Activated CD4-positive, alpha-beta T cell treated with anti-CD3 and anti-CD28 coated beads, Interleukin-2, amount 50 U/mL, for 24 hours (primary cell): ENCODE data around the gene GATA3.

Experiments
- DNase-seq, 2 donors: peaks; one replicate each; pipeline ENCODE4 v3.0.0-alpha.2; 2020; ENCODE audit warnings: low read depth in 1 of 2, low spot score in 1 of 2

GATA3 gene

GRCh38 chr10:8063128-8063908, 8.8 kb downstream of the GATA3 start:
- DNase-seq: no peak

- DNase-seq: no peak
Measured at GRCh38 chr10:8063935-8064334, 9.4 kb downstream of the GATA3 start.

- no peak for DNase-seq
Measured at GRCh38 chr10:8064436-8064835, 9.9 kb downstream of the GATA3 start.

- DNase-seq: no peak
Measured at GRCh38 chr10:8065651-8066050, 11.2 kb downstream of the GATA3 start.

- DNase-seq: no peak
Measured at GRCh38 chr10:8066124-8066523, 11.6 kb downstream of the GATA3 start.

GRCh38 chr10:8066797-8067196, 12.3 kb downstream of the GATA3 start:
- DNase-seq: no peak

- DNase-seq: no peak
Measured at GRCh38 chr10:8069108-8069507, 14.6 kb downstream of the GATA3 start.

GRCh38 chr10:8069627-8070026, 15.1 kb downstream of the GATA3 start:
- DNase-seq: no peak

- no peak for DNase-seq
Measured at GRCh38 chr10:8070440-8070839, 16.0 kb downstream of the GATA3 start.

- no peak for DNase-seq
Measured at GRCh38 chr10:8071006-8071405, 16.5 kb downstream of the GATA3 start.

GRCh38 chr10:8071666-8072065, 17.2 kb downstream of the GATA3 start:
- DNase-seq: no peak

- DNase-seq: no peak
Measured at GRCh38 chr10:8072211-8072610, 17.7 kb downstream of the GATA3 start.

- no peak for DNase-seq
Measured at GRCh38 chr10:8073691-8074416, 19.4 kb downstream of the GATA3 start.

- no peak for DNase-seq
Measured at GRCh38 chr10:8074881-8075280, 20.4 kb downstream of the GATA3 start.

- no peak for DNase-seq
Measured at GRCh38 chr10:8075282-8076260, 21.1 kb downstream of the GATA3 start.

GRCh38 chr10:8076933-8077332, 22.4 kb downstream of the GATA3 start:
- no peak for DNase-seq

- DNase-seq: no peak
Measured at GRCh38 chr10:8078027-8078426, 23.5 kb downstream of the GATA3 start.

GRCh38 chr10:8079126-8079525, 24.6 kb downstream of the GATA3 start:
- DNase-seq: no peak

GRCh38 chr10:8084799-8085198, 30.3 kb downstream of the GATA3 start:
- DNase-seq: no peak

- DNase-seq: no peak
Measured at GRCh38 chr10:8085251-8085650, 30.8 kb downstream of the GATA3 start.

- DNase-seq: no peak
Measured at GRCh38 chr10:8086315-8086714, 31.8 kb downstream of the GATA3 start.
